ENCODE results near the gene RPUSD2. TPM values are rescaled to one million over a fixed set of nuclear protein-coding genes. Genes with fewer than 3 reads are reported as not detected.
"Not testable (repeated sequence)": the region's sequence is repeated elsewhere in the genome, so short reads cannot be mapped to it uniquely, and the experiment has no call there.

RPUSD2 gene
- total RNA-seq, 1 donor from 2014 or later = 9.7 TPM

GRCh38 chr15:40564591-40565332 lies 4.3 kb upstream of the RPUSD2 start, which contains the start of gene CCDC32:
TSS of gene CCDC32 (minus strand) at chr15:40565042. CDS start at chr15:40563015, 2,027 bp downstream.
- DNase-seq (ENCODE audit: extremely low read depth, low read depth, low spot score) = peak; percentile 90

GRCh38 chr15:40565333-40566238 lies 3.5 kb upstream of the RPUSD2 start:
- no peak for DNase-seq (ENCODE audit: extremely low read depth, low read depth, low spot score)

GRCh38 chr15:40567111-40567510 lies 2.0 kb upstream of the RPUSD2 start:
- no peak for DNase-seq (ENCODE audit: extremely low read depth, low read depth, low spot score)

GRCh38 chr15:40575113-40575512 lies 6.0 kb downstream of the RPUSD2 start:
- DNase-seq (ENCODE audit: extremely low read depth, low read depth, low spot score) = no peak

- DNase-seq (ENCODE audit: extremely low read depth, low read depth, low spot score) = not testable (repeated sequence)
Observed at GRCh38 chr15:40576914-40577313, 7.8 kb downstream of the RPUSD2 start.

- DNase-seq (ENCODE audit: extremely low read depth, low read depth, low spot score) = no peak
Observed at GRCh38 chr15:40578892-40579291, 9.8 kb downstream of the RPUSD2 start.

- DNase-seq (ENCODE audit: extremely low read depth, low read depth, low spot score) = not testable (repeated sequence)
Observed at GRCh38 chr15:40581796-40582195, 12.7 kb downstream of the RPUSD2 start.

- DNase-seq (ENCODE audit: extremely low read depth, low read depth, low spot score) = no peak
Observed at GRCh38 chr15:40582726-40583246, 13.7 kb downstream of the RPUSD2 start.

GRCh38 chr15:40584191-40584590 lies 15.1 kb downstream of the RPUSD2 start:
- no peak for DNase-seq (ENCODE audit: extremely low read depth, low read depth, low spot score)

- no peak for DNase-seq (ENCODE audit: extremely low read depth, low read depth, low spot score)
Observed at GRCh38 chr15:40590667-40591050, 21.6 kb downstream of the RPUSD2 start.

- no peak for DNase-seq (ENCODE audit: extremely low read depth, low read depth, low spot score)
Observed at GRCh38 chr15:40591389-40591788, 22.3 kb downstream of the RPUSD2 start.

GRCh38 chr15:40593165-40593564 lies 24.1 kb downstream of the RPUSD2 start:
- no peak for DNase-seq (ENCODE audit: extremely low read depth, low read depth, low spot score)

GRCh38 chr15:40593588-40594428 lies 24.7 kb downstream of the RPUSD2 start, which contains the start of gene KNL1:
TSS of gene KNL1 (plus strand) at chr15:40594249. CDS start at chr15:40602932, 8,683 bp downstream.
- DNase-seq (ENCODE audit: extremely low read depth, low read depth, low spot score) = peak; percentile 97

- DNase-seq (ENCODE audit: extremely low read depth, low read depth, low spot score) = no peak
Observed at GRCh38 chr15:40594429-40594836, 25.3 kb downstream of the RPUSD2 start.

GRCh38 chr15:40595219-40595618 lies 26.1 kb downstream of the RPUSD2 start:
- no peak for DNase-seq (ENCODE audit: extremely low read depth, low read depth, low spot score)

GRCh38 chr15:40595773-40596172 lies 26.7 kb downstream of the RPUSD2 start:
- DNase-seq (ENCODE audit: extremely low read depth, low read depth, low spot score) = no peak

- DNase-seq (ENCODE audit: extremely low read depth, low read depth, low spot score) = no peak
Observed at GRCh38 chr15:40597024-40597423, 27.9 kb downstream of the RPUSD2 start.

- DNase-seq (ENCODE audit: extremely low read depth, low read depth, low spot score) = no peak
Observed at GRCh38 chr15:40598126-40598525, 29.0 kb downstream of the RPUSD2 start.

- DNase-seq (ENCODE audit: extremely low read depth, low read depth, low spot score) = no peak
Observed at GRCh38 chr15:40598672-40599071, 29.6 kb downstream of the RPUSD2 start.

GRCh38 chr15:40600956-40601355 lies 31.9 kb downstream of the RPUSD2 start:
- DNase-seq (ENCODE audit: extremely low read depth, low read depth, low spot score) = no peak
